Measurements from ENCODE around the gene ODF4. TPM values are rescaled to one million over a fixed set of nuclear protein-coding genes. Genes with fewer than 3 reads are reported as not detected.
"Not testable (repeated sequence)": the region's sequence is repeated elsewhere in the genome, so short reads cannot be mapped to it uniquely, and the experiment has no call there.

The ODF4 gene
- total RNA-seq, 2 experiments from 2014 or later: not detected

GRCh38 chr17:8359769-8360168 lies 20.1 kb downstream of the ODF4 start:
- Mint-ChIP-seq H3K27ac (no peak overlapping the region), H3K9me3 (no peaks in the 10 kb centered on the region), H3K4me1 (ENCODE audit: low read depth) (peaks cover 7% of the 10 kb centered on the region), H3K4me3 (no peak overlapping the region), H3K36me3 (ENCODE audit: low read depth) (no peaks in the 10 kb centered on the region), H3K27me3 (ENCODE audit: low read depth) (no peaks in the 10 kb centered on the region)
- DNase-seq: no peak
- intact Hi-C loops (cut with micrococcal nuclease): no loop called here
- CTCF ChIA-PET: interaction anchor here (0.5 to 1.1 kb wide), 2 partner anchors 17 to 34 kb away, joined by 3 to 5 read pairs; no protein-coding TSS in a partner anchor

GRCh38 chr17:8360260-8360659 lies 20.6 kb downstream of the ODF4 start:
- DNase-seq: no peak
- intact Hi-C loops (cut with micrococcal nuclease): no loop called here
- no peaks in the 10 kb centered on the region for H3K36me3 Mint-ChIP-seq (ENCODE audit: low read depth)
- CTCF ChIA-PET: interaction anchor here (0.5 to 1.1 kb wide), 2 partner anchors 17 to 35 kb away, joined by 3 to 5 read pairs; no protein-coding TSS in a partner anchor
- no peaks in the 10 kb centered on the region for H3K27me3 Mint-ChIP-seq (ENCODE audit: low read depth)
- H3K4me1 Mint-ChIP-seq (ENCODE audit: low read depth): peaks cover 7% of the 10 kb centered on the region
- no peaks in the 10 kb centered on the region for H3K9me3 Mint-ChIP-seq
- no peak overlapping the region for H3K27ac Mint-ChIP-seq
- H3K4me3 Mint-ChIP-seq: no peak overlapping the region

- Mint-ChIP-seq H3K9me3 (no peaks in the 10 kb centered on the region), H3K4me3 (no peak overlapping the region), H3K36me3 (ENCODE audit: low read depth) (no peaks in the 10 kb centered on the region), H3K27me3 (ENCODE audit: low read depth) (no peaks in the 10 kb centered on the region), H3K27ac (no peak overlapping the region), H3K4me1 (ENCODE audit: low read depth) (peaks cover 7% of the 10 kb centered on the region)
- intact Hi-C loops (cut with micrococcal nuclease): no loop called here
- no peak for DNase-seq
- CTCF ChIA-PET: interaction anchor here (1.1 kb wide), 1 partner anchor 16 kb away, joined by 3 read pairs; no protein-coding TSS in a partner anchor
These were observed 21.1 kb downstream of the ODF4 start for GRCh38 chr17:8360751-8361150.

- peaks cover 7% of the 10 kb centered on the region for H3K4me1 Mint-ChIP-seq (ENCODE audit: low read depth)
- no peak overlapping the region for H3K27ac Mint-ChIP-seq
- CTCF ChIA-PET: interaction anchor here (1.0 kb wide), 1 partner anchor 14 kb away, joined by 4 read pairs; the partner anchor contains the start of gene KRABD2
- intact Hi-C loops (cut with micrococcal nuclease): no loop called here
- peaks cover 1% of the 10 kb centered on the region for H3K36me3 Mint-ChIP-seq (ENCODE audit: low read depth)
- H3K27me3 Mint-ChIP-seq (ENCODE audit: low read depth): no peaks in the 10 kb centered on the region
- H3K9me3 Mint-ChIP-seq: no peaks in the 10 kb centered on the region
- no peak overlapping the region for H3K4me3 Mint-ChIP-seq
- no peak for DNase-seq
These were observed 23.2 kb downstream of the ODF4 start for GRCh38 chr17:8362651-8363332.

- no peak overlapping the region for H3K27ac Mint-ChIP-seq
- intact Hi-C loops (cut with micrococcal nuclease): no loop called here
- no peaks in the 10 kb centered on the region for H3K9me3 Mint-ChIP-seq
- no peak overlapping the region for H3K4me3 Mint-ChIP-seq
- H3K4me1 Mint-ChIP-seq (ENCODE audit: low read depth): peaks cover 4% of the 10 kb centered on the region
- CTCF ChIA-PET: interaction anchor here (1.0 kb wide), 1 partner anchor 246 kb away, joined by 3 read pairs; no protein-coding TSS in a partner anchor
- no peaks in the 10 kb centered on the region for H3K27me3 Mint-ChIP-seq (ENCODE audit: low read depth)
- H3K36me3 Mint-ChIP-seq (ENCODE audit: low read depth): peaks cover 5% of the 10 kb centered on the region
- no peak for DNase-seq
These were observed 25.5 kb downstream of the ODF4 start for GRCh38 chr17:8365143-8365542.

- no peak overlapping the region for H3K27ac Mint-ChIP-seq
- H3K4me1 Mint-ChIP-seq (ENCODE audit: low read depth): peaks cover 4% of the 10 kb centered on the region
- H3K9me3 Mint-ChIP-seq: no peaks in the 10 kb centered on the region
- CTCF ChIA-PET: no interaction called here
- H3K27me3 Mint-ChIP-seq (ENCODE audit: low read depth): no peaks in the 10 kb centered on the region
- H3K36me3 Mint-ChIP-seq (ENCODE audit: low read depth): peaks cover 5% of the 10 kb centered on the region
- intact Hi-C loops (cut with micrococcal nuclease): no loop called here
- no peak overlapping the region for H3K4me3 Mint-ChIP-seq
- DNase-seq: no peak
These were observed 26.6 kb downstream of the ODF4 start for GRCh38 chr17:8366231-8366630.

- Mint-ChIP-seq H3K36me3 (ENCODE audit: low read depth) (peaks cover 5% of the 10 kb centered on the region), H3K27me3 (ENCODE audit: low read depth) (no peaks in the 10 kb centered on the region), H3K27ac (no peak overlapping the region)
These were observed 28.6 kb downstream of the ODF4 start for GRCh38 chr17:8368193-8368592.

GRCh38 chr17:8369944-8370343 lies 30.3 kb downstream of the ODF4 start:
- H3K27ac Mint-ChIP-seq: no peak overlapping the region
- H3K9me3 Mint-ChIP-seq: no peaks in the 10 kb centered on the region
- intact Hi-C loops (cut with micrococcal nuclease): no loop called here

More at GRCh38 chr17:8368193-8368592, 28.6 kb downstream of the ODF4 start:
- Mint-ChIP-seq H3K4me3 (no peak overlapping the region), H3K4me1 (ENCODE audit: low read depth) (peaks cover 4% of the 10 kb centered on the region), H3K9me3 (no peaks in the 10 kb centered on the region)
- intact Hi-C loops (cut with micrococcal nuclease): no loop called here
- CTCF ChIA-PET: no interaction called here
- DNase-seq: no peak

GRCh38 chr17:8371786-8372185 lies 32.1 kb downstream of the ODF4 start:
- Mint-ChIP-seq H3K36me3 (ENCODE audit: low read depth) (peaks cover 12% of the 10 kb centered on the region), H3K4me3 (no peak overlapping the region), H3K27ac (no peak overlapping the region), H3K27me3 (ENCODE audit: low read depth) (no peaks in the 10 kb centered on the region), H3K4me1 (ENCODE audit: low read depth) (peaks cover 20% of the 10 kb centered on the region), H3K9me3 (no peaks in the 10 kb centered on the region)
- CTCF ChIA-PET: no interaction called here
- intact Hi-C loops (cut with micrococcal nuclease): no loop called here
- DNase-seq: no peak

More at GRCh38 chr17:8369944-8370343, 30.3 kb downstream of the ODF4 start:
- CTCF ChIA-PET: interaction anchor here (1.2 kb wide), 1 partner anchor 69 kb away, joined by 3 read pairs; no protein-coding TSS in a partner anchor
- Mint-ChIP-seq H3K4me1 (ENCODE audit: low read depth) (peaks cover 6% of the 10 kb centered on the region), H3K36me3 (ENCODE audit: low read depth) (peaks cover 5% of the 10 kb centered on the region), H3K4me3 (no peak overlapping the region), H3K27me3 (ENCODE audit: low read depth) (no peaks in the 10 kb centered on the region)
- no peak for DNase-seq

GRCh38 chr17:8372422-8372821 lies 32.8 kb downstream of the ODF4 start:
- Mint-ChIP-seq H3K4me3 (no peak overlapping the region), H3K36me3 (ENCODE audit: low read depth) (peaks cover 15% of the 10 kb centered on the region), H3K27ac (no peak overlapping the region), H3K9me3 (no peaks in the 10 kb centered on the region), H3K4me1 (ENCODE audit: low read depth) (peaks cover 26% of the 10 kb centered on the region), H3K27me3 (ENCODE audit: low read depth) (no peaks in the 10 kb centered on the region)
- DNase-seq: no peak
- CTCF ChIA-PET: no interaction called here
- intact Hi-C loops (cut with micrococcal nuclease): no loop called here

- intact Hi-C loops (cut with micrococcal nuclease); H3K27ac Mint-ChIP-seq; H3K9me3 Mint-ChIP-seq; CTCF ChIA-PET; H3K27me3 Mint-ChIP-seq (ENCODE audit: low read depth); H3K4me3 Mint-ChIP-seq; DNase-seq: not testable (repeated sequence)
- H3K36me3 Mint-ChIP-seq (ENCODE audit: low read depth): peaks cover 24% of the 10 kb centered on the region
- peaks cover 36% of the 10 kb centered on the region for H3K4me1 Mint-ChIP-seq (ENCODE audit: low read depth)
These were observed 34.2 kb downstream of the ODF4 start for GRCh38 chr17:8373856-8374255.

- H3K9me3 Mint-ChIP-seq: no peaks in the 10 kb centered on the region
- CTCF ChIA-PET: interaction anchor here (1.2 to 1.3 kb wide), 3 partner anchors 13 to 21 kb away, joined by 3 to 5 read pairs (median 4); no protein-coding TSS in a partner anchor
- H3K36me3 Mint-ChIP-seq (ENCODE audit: low read depth): peaks cover 39% of the 10 kb centered on the region
- DNase-seq: no peak
- intact Hi-C loops (cut with micrococcal nuclease): no loop called here
- peak overlapping the region; percentile 80 for H3K27ac Mint-ChIP-seq
- H3K4me1 Mint-ChIP-seq (ENCODE audit: low read depth): peaks cover 51% of the 10 kb centered on the region
- no peaks in the 10 kb centered on the region for H3K27me3 Mint-ChIP-seq (ENCODE audit: low read depth)
- peak overlapping the region; percentile 87 for H3K4me3 Mint-ChIP-seq
These were observed 36.2 kb downstream of the ODF4 start for GRCh38 chr17:8375738-8376259.
